Keratinocyte (primary cell): Measurements from ENCODE around the gene C5. TPM values are rescaled to one million over a fixed set of nuclear protein-coding genes. Genes with fewer than 3 reads are reported as not detected.

Experiments
- DNase-seq: peaks from one replicate; pipeline ENCODE4 v3.0.0-alpha.2; 2011; ENCODE audit warnings: low read depth, missing footprints, low spot score
- FAIRE-seq: peaks from 2 replicates; lab custom pipeline; 2011; peaks lifted over from hg19 to GRCh38; lab: Jason Lieb, UNC
- H2AFZ ChIP-seq: 2 replicates; pipeline ENCODE4 v1.6.0; 2012; ENCODE audit warnings: low read length, control low read depth, inconsistent platforms; ENCODE audit not compliant: control insufficient read depth
- H3K27ac ChIP-seq: 2 replicates; pipeline ENCODE4 v1.5.1; 2011; ENCODE audit warnings: low read length; ENCODE audit not compliant: control insufficient read depth, insufficient read depth
- H3K27me3 ChIP-seq: 3 replicates; pipeline ENCODE4 v1.6.0; 2011; ENCODE audit warnings: low read length; ENCODE audit not compliant: control insufficient read depth, insufficient read depth; ENCODE audit errors: extremely low read depth
- H3K36me3 ChIP-seq, 2 experiments: 2 replicates in 1 of 2; 3 replicates in 1 of 2; pipeline ENCODE4 v1.5.1; 2011; ENCODE audit warnings: low read length in 2 of 2, mild to moderate bottlenecking in 1 of 2; ENCODE audit not compliant: control insufficient read depth in 2 of 2, insufficient read depth in 2 of 2; ENCODE audit errors: extremely low read depth in 1 of 2
- H3K4me1 ChIP-seq: 3 replicates; pipeline ENCODE4 v1.5.1; 2011; ENCODE audit warnings: low read length; ENCODE audit not compliant: control insufficient read depth, insufficient read depth; ENCODE audit errors: extremely low read depth
- H3K4me2 ChIP-seq: 3 replicates; pipeline ENCODE4 v1.6.0; 2011; ENCODE audit warnings: low read depth, low read length; ENCODE audit not compliant: control insufficient read depth, insufficient read depth; ENCODE audit errors: extremely low read depth
- H3K4me3 ChIP-seq, 3 experiments: fragments of 200-600 bp in 1 of 3; sonication (generic) in 1 of 3; 2 replicates in 2 of 3; 3 replicates in 1 of 3; pipeline ENCODE4 v1.5.1; 2011 to 2016; ENCODE audit warnings: low read length in 3 of 3, mild to moderate bottlenecking in 3 of 3, control low read depth in 2 of 3, inconsistent platforms in 1 of 3, low read depth in 1 of 3, mixed read lengths in 1 of 3, mixed run types in 1 of 3, moderate library complexity in 1 of 3; ENCODE audit not compliant: control insufficient read depth in 2 of 3, insufficient read depth in 2 of 3; ENCODE audit errors: extremely low read depth in 1 of 3
- H3K79me2 ChIP-seq: 2 replicates; pipeline ENCODE4 v1.6.0; 2012; ENCODE audit warnings: low read length; ENCODE audit not compliant: control insufficient read depth, insufficient read depth
- H3K9ac ChIP-seq: 3 replicates; pipeline ENCODE4 v1.6.0; 2011; ENCODE audit warnings: low read length; ENCODE audit not compliant: control insufficient read depth, insufficient read depth; ENCODE audit errors: extremely low read depth
- H3K9me1 ChIP-seq: 3 replicates; pipeline ENCODE4 v1.6.0; 2011; ENCODE audit warnings: low read length; ENCODE audit not compliant: control insufficient read depth, insufficient read depth; ENCODE audit errors: extremely low read depth
- H3K9me3 ChIP-seq: 2 replicates; pipeline ENCODE4 v1.5.1; 2012; ENCODE audit warnings: low read depth, low read length; ENCODE audit not compliant: control insufficient read depth
- H4K20me1 ChIP-seq: 3 replicates; pipeline ENCODE4 v1.6.0; 2011; ENCODE audit warnings: low read length; ENCODE audit not compliant: control insufficient read depth, insufficient read depth; ENCODE audit errors: extremely low read depth
- CTCF ChIP-seq, 3 experiments: IDR thresholded peaks in 1 of 3; conservative IDR thresholded peaks in 1 of 3; optimal IDR thresholded peaks in 1 of 3; 2 replicates in 2 of 3; 3 replicates in 1 of 3; pipeline versions ENCODE3 to v1.5.1; 2011; ENCODE audit warnings: low read length in 3 of 3, mild to moderate bottlenecking in 3 of 3, moderate library complexity in 2 of 3, control low read depth in 1 of 3, inconsistent platforms in 1 of 3; ENCODE audit not compliant: insufficient read depth in 2 of 3; ENCODE audit errors: extremely low read depth in 1 of 3
- EZH2 ChIP-seq: IDR thresholded peaks from one replicate; pipeline ENCODE4 v1.6.1; 2012; ENCODE audit warnings: inconsistent platforms, mild to moderate bottlenecking, low read length, moderate library complexity
- dilution Hi-C: fragments of 300-500 bp; cut with MboI; formaldehyde crosslinking; loops from one replicate; pipeline ENCODE4 v1.7.0; 2020; ENCODE audit warnings: low sequenced_read_pairs; ENCODE audit not compliant: extremely low pct_ligation_motif_present
- polyA plus RNA-seq, 5 experiments: library from polyadenylated mRNA; depleted of rRNA in 3 of 5; stranded (reverse) in 3 of 5; stranded (forward) in 1 of 5; unstranded in 1 of 5; fragments of >200 nt; gene quantifications; 1 replicate in 1 of 5; 2 replicates in 3 of 5; 3 replicates in 1 of 5; pipeline versions ENCODE4 v1.2.1 to v1.2.3, GENCODE V29; 2011 to 2012; ENCODE audit warnings: missing spikeins in 2 of 5, low read depth in 1 of 5, low replicate concordance in 1 of 5

C5 gene
- polyA plus RNA-seq, 1 donor (not counting 4 experiments of a cell fraction or from before 2014, with no cell fraction given) = 0.76 TPM

- H3K9me1 ChIP-seq = no peaks in the 10 kb centered on the region
- H3K9me3 ChIP-seq = no peaks in the 10 kb centered on the region
- no peaks in the 10 kb centered on the region for H3K27me3 ChIP-seq
- H3K4me3 ChIP-seq = no peak overlapping the region
- no peaks in the 10 kb centered on the region for H3K36me3 ChIP-seq
- DNase-seq = no peak
- H3K9ac ChIP-seq = no peak overlapping the region
- H4K20me1 ChIP-seq = no peaks in the 10 kb centered on the region
- H3K79me2 ChIP-seq = no peaks in the 10 kb centered on the region
- H3K27ac ChIP-seq = no peak overlapping the region
- no peak for TF ChIP-seq EZH2
- no peak for TF ChIP-seq CTCF (optimal IDR thresholded peaks at IDR 0.05 in 1 of 3, IDR thresholded peaks at IDR 0.05 in 1 of 3, conservative IDR thresholded peaks at IDR 0.05 in 1 of 3; ENCODE audit: extremely low read depth in 1 of 3, insufficient read depth in 2 of 3, low read length in 3 of 3)
- no peaks in the 10 kb centered on the region for H3K4me1 ChIP-seq
- no peak overlapping the region for H3K4me2 ChIP-seq
- no peak for FAIRE-seq
- H2AFZ ChIP-seq = no peak overlapping the region
- dilution Hi-C loops = no loop called here
Observed at GRCh38 chr9:120996409-120996808, 53.7 kb downstream of the C5 start.

GRCh38 chr9:120989065-120989464 lies 61.0 kb downstream of the C5 start:
- H3K9me3 ChIP-seq = no peaks in the 10 kb centered on the region
- TF ChIP-seq CTCF (optimal IDR thresholded peaks at IDR 0.05 in 1 of 3, IDR thresholded peaks at IDR 0.05 in 1 of 3, conservative IDR thresholded peaks at IDR 0.05 in 1 of 3; ENCODE audit: extremely low read depth in 1 of 3, insufficient read depth in 2 of 3, low read length in 3 of 3) (no peak), EZH2 (no peak)
- H4K20me1 ChIP-seq = no peaks in the 10 kb centered on the region
- no peaks in the 10 kb centered on the region for H3K4me1 ChIP-seq
- H3K9me1 ChIP-seq = no peaks in the 10 kb centered on the region
- no peak overlapping the region for H3K9ac ChIP-seq
- dilution Hi-C loops = no loop called here
- no peaks in the 10 kb centered on the region for H3K36me3 ChIP-seq
- no peak overlapping the region for H2AFZ ChIP-seq
- no peaks in the 10 kb centered on the region for H3K79me2 ChIP-seq
- H3K27me3 ChIP-seq = no peaks in the 10 kb centered on the region
- no peak overlapping the region for H3K4me2 ChIP-seq
- no peak for DNase-seq
- no peak overlapping the region for H3K27ac ChIP-seq
- no peak for FAIRE-seq
- no peak overlapping the region for H3K4me3 ChIP-seq
